HCT116 (cell line): ENCODE measurements around the gene OST4. TPM values are rescaled to one million over a fixed set of nuclear protein-coding genes. Genes with fewer than 3 reads are reported as not detected.

ENCODE experiments used
- ATAC-seq: fragments of 200-7000 bp; cut with Tn5 transposase; 2 replicates; pipeline ENCODE4 v1.9.1; 2020; ENCODE audit warnings: mild to moderate bottlenecking, moderate library complexity
- BruUV-seq: library from RNA; stranded (reverse); fragments of 400-500 nt; replicated peaks from 2 replicates; lab custom pipeline; 2021; lab: Mats Ljungman, UMichigan
- CTCF ChIA-PET: fragments of 300-600 bp; sonication (Branson Sonifier 250); formaldehyde crosslinking; loops from one replicate; lab custom pipeline; 2021; ENCODE audit warnings: antibody characterized with exemption; lab: Charles Lee
- POLR2A ChIA-PET: fragments of 300-600, 350-600 bp; sonication (Branson Sonifier 250); formaldehyde crosslinking; loops from one replicate; lab custom pipeline; 2021; ENCODE audit warnings: antibody characterized with exemption; lab: Charles Lee
- RAD21 ChIA-PET, 2 experiments: fragments of 300-600 bp; sonication (Branson Sonifier 250); formaldehyde crosslinking; loops; one replicate each; lab custom pipeline; 2023; ENCODE audit warnings: low total read pairs in 2 of 2; ENCODE audit not compliant: uncharacterized antibody in 2 of 2, unreplicated experiment in 2 of 2, low non-redundant PET in 1 of 2; lab: Charles Lee
- DNase-seq: peaks from one replicate; pipeline ENCODE4 v3.0.0-alpha.2; 2010; ENCODE audit warnings: low read depth, low spot score
- H2AFZ ChIP-seq: fragments of 200-600 bp; shearing (Covaris generic), sonication (generic); 2 replicates; pipeline ENCODE4 v1.6.1; 2017; ENCODE audit warnings: low read depth, mixed run types, mixed read lengths, antibody characterized with exemption, low read length; ENCODE audit not compliant: poor library complexity, severe bottlenecking
- H3K27ac ChIP-seq: 2 replicates; pipeline ENCODE4 v1.5.1; 2012; ENCODE audit warnings: low read depth, low read length
- H3K27me3 ChIP-seq: fragments of 200-600 bp; sonication (generic); 2 replicates; pipeline ENCODE4 v1.6.1; 2016; ENCODE audit warnings: mixed run types, low read length, mixed read lengths; ENCODE audit not compliant: insufficient read depth
- H3K36me3 ChIP-seq, 2 experiments: fragments of 200-500 bp in 1 of 2; fragments of 200-600 bp in 1 of 2; sonication (Bioruptor generic) in 1 of 2; sonication (generic) in 1 of 2; 2 replicates each; pipeline versions ENCODE4 v1.5.1 to v1.6.1; 2014 to 2016; ENCODE audit warnings: low read length in 2 of 2, inconsistent platforms in 1 of 2, mixed read lengths in 1 of 2, mixed run types in 1 of 2; ENCODE audit not compliant: insufficient read depth in 2 of 2, control insufficient read depth in 1 of 2
- H3K4me1 ChIP-seq, 2 experiments: fragments of 200-600 bp in 1 of 2; sonication (generic) in 1 of 2; 2 replicates each; pipeline versions ENCODE4 v1.5.1 to v1.6.1; 2012 to 2017; ENCODE audit warnings: low read length in 2 of 2, inconsistent platforms in 1 of 2, mild to moderate bottlenecking in 1 of 2, mixed read lengths in 1 of 2, mixed run types in 1 of 2, moderate library complexity in 1 of 2; ENCODE audit not compliant: insufficient read depth in 2 of 2, control insufficient read depth in 1 of 2
- H3K4me2 ChIP-seq: fragments of 200-600 bp; sonication (generic); 2 replicates; pipeline ENCODE4 v1.6.1; 2017; ENCODE audit warnings: mixed run types, low read length, mixed read lengths
- H3K4me3 ChIP-seq, 2 experiments: fragments of 200-600 bp in 1 of 2; sonication (generic) in 1 of 2; replicated peaks in 1 of 2; 2 replicates each; pipeline ENCODE4 v1.5.1; 2011 to 2016; ENCODE audit warnings: low read length in 2 of 2, control low read depth in 1 of 2, low read depth in 1 of 2, mild to moderate bottlenecking in 1 of 2, mixed read lengths in 1 of 2, mixed run types in 1 of 2
- H3K79me2 ChIP-seq: fragments of 200-600 bp; sonication (generic); 2 replicates; pipeline ENCODE4 v1.6.1; 2017; ENCODE audit warnings: mild to moderate bottlenecking, mixed run types, low read length, moderate library complexity, mixed read lengths; ENCODE audit not compliant: insufficient read depth
- H3K9ac ChIP-seq: fragments of 200-600 bp; sonication (generic); 2 replicates; pipeline ENCODE4 v1.6.1; 2016; ENCODE audit warnings: low read length, mixed read lengths
- H3K9me2 ChIP-seq: fragments of 200-600 bp; sonication (generic), shearing (Covaris generic); 2 replicates; pipeline ENCODE4 v1.6.1; 2017; ENCODE audit warnings: mixed run types, mild to moderate bottlenecking, moderate library complexity; ENCODE audit not compliant: insufficient read depth
- H3K9me3 ChIP-seq, 2 experiments: fragments of 200-500 bp in 1 of 2; fragments of 200-600 bp in 1 of 2; sonication (Bioruptor generic) in 1 of 2; sonication (generic) in 1 of 2; 2 replicates each; pipeline ENCODE4 v1.6.1; 2014 to 2017; ENCODE audit warnings: low read length in 2 of 2, mixed read lengths in 2 of 2, inconsistent platforms in 1 of 2, low read depth in 1 of 2, mild to moderate bottlenecking in 1 of 2, mixed run types in 1 of 2, moderate library complexity in 1 of 2; ENCODE audit not compliant: control insufficient read depth in 1 of 2, insufficient read depth in 1 of 2
- H4K20me1 ChIP-seq: fragments of 200-600 bp; sonication (generic), shearing (Covaris generic); 2 replicates; pipeline ENCODE4 v1.6.1; 2017; ENCODE audit warnings: mixed run types, mild to moderate bottlenecking, moderate library complexity; ENCODE audit not compliant: insufficient read depth
- CBX3 ChIP-seq: IDR thresholded peaks from 2 replicates; pipeline ENCODE4 v1.6.1; 2012; ENCODE audit warnings: low read depth
- ELF1 ChIP-seq: IDR thresholded peaks from 2 replicates; pipeline ENCODE4 v1.6.1; 2012; ENCODE audit warnings: low read depth, borderline replicate concordance
- EZH2 ChIP-seq: fragments of 200-600 bp; sonication (generic); IDR thresholded peaks from 2 replicates; pipeline ENCODE4 v1.6.1; 2017; ENCODE audit warnings: antibody characterized with exemption, mixed run types
- EZH2phosphoT487 ChIP-seq: fragments of 200-600 bp; IDR thresholded peaks from 2 replicates; pipeline ENCODE4 v1.6.1; 2018; ENCODE audit warnings: antibody characterized with exemption, borderline replicate concordance
- FOSL1 ChIP-seq: IDR thresholded peaks from 2 replicates; pipeline ENCODE4 v1.6.1; 2012; ENCODE audit warnings: low read depth
- JUND ChIP-seq: IDR thresholded peaks from 2 replicates; pipeline ENCODE4 v1.6.1; 2012
- RAD21 ChIP-seq: IDR thresholded peaks from 2 replicates; pipeline ENCODE4 v1.6.1; 2012; ENCODE audit warnings: low read depth, mild to moderate bottlenecking
- SIN3A ChIP-seq: IDR thresholded peaks from 2 replicates; pipeline ENCODE4 v1.6.1; 2012; ENCODE audit warnings: low read depth
- TCF7L2 ChIP-seq: IDR thresholded peaks from 2 replicates; pipeline ENCODE4 v1.7.0; 2011; ENCODE audit warnings: borderline replicate concordance, inconsistent platforms; ENCODE audit not compliant: insufficient read depth, insufficient read length; ENCODE audit errors: extremely low read depth
- ZNF274 ChIP-seq: fragments of 200-500 bp; sonication (Bioruptor generic); IDR thresholded peaks from 2 replicates; pipeline ENCODE4 v1.6.1; 2014; ENCODE audit warnings: mild to moderate bottlenecking, low read depth, low read length, inconsistent platforms
- intact Hi-C: fragments of 100-400 bp; cut with micrococcal nuclease; formaldehyde crosslinking; loops from 2 replicates; pipeline ENCODE4 v1.10.0; 2022
- total RNA-seq: library from RNA; stranded (reverse); gene quantifications from one replicate; pipeline ENCODE4 v1.2.1, GENCODE V29; 2021; ENCODE audit not compliant: unreplicated experiment
- TF ChIP-seq, protein P1 (sequence below): IDR thresholded peaks from 2 replicates; pipeline ENCODE4 v1.6.1; 2012; ENCODE audit warnings: low read depth
- TF ChIP-seq, protein P2 (sequence below): IDR thresholded peaks from 2 replicates; pipeline ENCODE4 v1.6.1; 2012
- TF ChIP-seq, protein P3 (sequence below): IDR thresholded peaks from 2 replicates; pipeline ENCODE4 v1.6.1; 2012
- TF ChIP-seq, protein P4 (sequence below), 3 experiments: fragments of 200-600 bp in 1 of 3; sonication (generic) in 1 of 3; IDR thresholded peaks in 2 of 3; conservative IDR thresholded peaks in 1 of 3; 2 replicates each; pipeline ENCODE4 v1.5.1; 2012 to 2017; ENCODE audit warnings: low read depth in 2 of 3, low read length in 2 of 3, antibody characterized with exemption in 1 of 3, borderline replicate concordance in 1 of 3, control low read depth in 1 of 3, mild to moderate bottlenecking in 1 of 3, mixed read lengths in 1 of 3, mixed run types in 1 of 3, moderate library complexity in 1 of 3; ENCODE audit not compliant: insufficient read depth in 1 of 3

OST4 gene
- total RNA-seq, 1 experiment from 2014 or later = 187 TPM

DNA sequence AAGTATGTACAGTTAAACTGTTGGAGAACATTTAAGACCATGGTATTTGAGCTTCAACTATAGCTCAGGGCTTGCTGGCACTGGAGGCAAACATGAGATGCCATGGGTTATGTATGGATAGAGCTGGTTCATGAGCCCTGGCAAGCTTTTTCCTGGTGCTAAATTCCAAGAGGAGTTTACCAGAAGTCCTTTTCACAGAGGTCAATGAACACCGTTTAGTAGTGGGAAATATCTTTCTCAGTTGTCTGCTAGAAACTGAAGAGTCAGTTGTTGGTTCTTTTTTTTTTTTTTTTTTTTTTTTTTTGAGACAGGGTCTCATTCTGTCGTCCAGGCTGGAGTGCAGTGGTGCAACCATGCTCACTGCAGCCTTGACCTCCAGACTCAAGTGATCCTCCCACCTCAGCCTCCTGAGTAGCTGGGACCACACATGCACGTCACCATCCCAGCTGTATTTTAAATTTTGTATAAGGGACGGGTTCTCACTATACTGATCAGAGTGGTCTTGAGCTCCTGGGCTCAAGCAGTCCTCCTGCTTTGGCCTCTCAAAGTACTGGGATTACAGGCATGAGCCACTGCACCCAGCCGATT lies 16.5 kb upstream of the OST4 start:
- TSS peak; percentile 52 for BruUV-seq
- H3K79me2 ChIP-seq = no peaks in the 10 kb centered on the region
- H3K9me2 ChIP-seq = no peaks in the 10 kb centered on the region
- TF ChIP-seq EZH2phosphoT487 (no peak), ZNF274 (no peak), RAD21 (no peak), FOSL1 (no peak), SIN3A (no peak), TCF7L2 (no peak), EZH2 (no peak), JUND (no peak), CBX3 (no peak), ELF1 (no peak)
- TF ChIP-seq, protein P1, sequence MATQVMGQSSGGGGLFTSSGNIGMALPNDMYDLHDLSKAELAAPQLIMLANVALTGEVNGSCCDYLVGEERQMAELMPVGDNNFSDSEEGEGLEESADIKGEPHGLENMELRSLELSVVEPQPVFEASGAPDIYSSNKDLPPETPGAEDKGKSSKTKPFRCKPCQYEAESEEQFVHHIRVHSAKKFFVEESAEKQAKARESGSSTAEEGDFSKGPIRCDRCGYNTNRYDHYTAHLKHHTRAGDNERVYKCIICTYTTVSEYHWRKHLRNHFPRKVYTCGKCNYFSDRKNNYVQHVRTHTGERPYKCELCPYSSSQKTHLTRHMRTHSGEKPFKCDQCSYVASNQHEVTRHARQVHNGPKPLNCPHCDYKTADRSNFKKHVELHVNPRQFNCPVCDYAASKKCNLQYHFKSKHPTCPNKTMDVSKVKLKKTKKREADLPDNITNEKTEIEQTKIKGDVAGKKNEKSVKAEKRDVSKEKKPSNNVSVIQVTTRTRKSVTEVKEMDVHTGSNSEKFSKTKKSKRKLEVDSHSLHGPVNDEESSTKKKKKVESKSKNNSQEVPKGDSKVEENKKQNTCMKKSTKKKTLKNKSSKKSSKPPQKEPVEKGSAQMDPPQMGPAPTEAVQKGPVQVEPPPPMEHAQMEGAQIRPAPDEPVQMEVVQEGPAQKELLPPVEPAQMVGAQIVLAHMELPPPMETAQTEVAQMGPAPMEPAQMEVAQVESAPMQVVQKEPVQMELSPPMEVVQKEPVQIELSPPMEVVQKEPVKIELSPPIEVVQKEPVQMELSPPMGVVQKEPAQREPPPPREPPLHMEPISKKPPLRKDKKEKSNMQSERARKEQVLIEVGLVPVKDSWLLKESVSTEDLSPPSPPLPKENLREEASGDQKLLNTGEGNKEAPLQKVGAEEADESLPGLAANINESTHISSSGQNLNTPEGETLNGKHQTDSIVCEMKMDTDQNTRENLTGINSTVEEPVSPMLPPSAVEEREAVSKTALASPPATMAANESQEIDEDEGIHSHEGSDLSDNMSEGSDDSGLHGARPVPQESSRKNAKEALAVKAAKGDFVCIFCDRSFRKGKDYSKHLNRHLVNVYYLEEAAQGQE = no peak
- TF ChIP-seq, protein P2, sequence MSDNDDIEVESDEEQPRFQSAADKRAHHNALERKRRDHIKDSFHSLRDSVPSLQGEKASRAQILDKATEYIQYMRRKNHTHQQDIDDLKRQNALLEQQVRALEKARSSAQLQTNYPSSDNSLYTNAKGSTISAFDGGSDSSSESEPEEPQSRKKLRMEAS = no peak
- TF ChIP-seq, protein P3, sequence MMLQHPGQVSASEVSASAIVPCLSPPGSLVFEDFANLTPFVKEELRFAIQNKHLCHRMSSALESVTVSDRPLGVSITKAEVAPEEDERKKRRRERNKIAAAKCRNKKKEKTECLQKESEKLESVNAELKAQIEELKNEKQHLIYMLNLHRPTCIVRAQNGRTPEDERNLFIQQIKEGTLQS = no peak
- TF ChIP-seq, protein P4, sequence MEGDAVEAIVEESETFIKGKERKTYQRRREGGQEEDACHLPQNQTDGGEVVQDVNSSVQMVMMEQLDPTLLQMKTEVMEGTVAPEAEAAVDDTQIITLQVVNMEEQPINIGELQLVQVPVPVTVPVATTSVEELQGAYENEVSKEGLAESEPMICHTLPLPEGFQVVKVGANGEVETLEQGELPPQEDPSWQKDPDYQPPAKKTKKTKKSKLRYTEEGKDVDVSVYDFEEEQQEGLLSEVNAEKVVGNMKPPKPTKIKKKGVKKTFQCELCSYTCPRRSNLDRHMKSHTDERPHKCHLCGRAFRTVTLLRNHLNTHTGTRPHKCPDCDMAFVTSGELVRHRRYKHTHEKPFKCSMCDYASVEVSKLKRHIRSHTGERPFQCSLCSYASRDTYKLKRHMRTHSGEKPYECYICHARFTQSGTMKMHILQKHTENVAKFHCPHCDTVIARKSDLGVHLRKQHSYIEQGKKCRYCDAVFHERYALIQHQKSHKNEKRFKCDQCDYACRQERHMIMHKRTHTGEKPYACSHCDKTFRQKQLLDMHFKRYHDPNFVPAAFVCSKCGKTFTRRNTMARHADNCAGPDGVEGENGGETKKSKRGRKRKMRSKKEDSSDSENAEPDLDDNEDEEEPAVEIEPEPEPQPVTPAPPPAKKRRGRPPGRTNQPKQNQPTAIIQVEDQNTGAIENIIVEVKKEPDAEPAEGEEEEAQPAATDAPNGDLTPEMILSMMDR (IDR thresholded peaks at IDR 0.05 in 2 of 3, conservative IDR thresholded peaks at IDR 0.05 in 1 of 3; ENCODE audit: borderline replicate concordance in 1 of 3, insufficient read depth in 1 of 3, low read depth in 2 of 3, low read length in 2 of 3) = no peak
- ATAC-seq (no peak), DNase-seq (no peak)
- H3K4me1 ChIP-seq = peaks cover 5 to 26% of the 10 kb centered on the region in 2 experiments
- H4K20me1 ChIP-seq = no peaks in the 10 kb centered on the region
- H3K27me3 ChIP-seq = no peaks in the 10 kb centered on the region
- H3K27ac ChIP-seq = no peak overlapping the region
- intact Hi-C loops = loop anchor here (2.0 kb wide), 1 partner anchor 241 kb away; no protein-coding TSS in a partner anchor
- no peak overlapping the region for H3K9ac ChIP-seq
- peak overlapping the region; percentile 98; the same call in 1 of the 2 replicates for H3K4me2 ChIP-seq
- CTCF ChIA-PET = interaction anchor here (0.8 to 2.6 kb wide), 6 partner anchors 12 to 242 kb away, joined by 4 to 14 read pairs (median 6); no protein-coding TSS in a partner anchor
- H3K4me3 ChIP-seq = no peak overlapping the region
- RAD21 ChIA-PET = no interaction called here
- no peak overlapping the region for H2AFZ ChIP-seq
- no peaks in the 10 kb centered on the region for H3K9me3 ChIP-seq
- no peaks in the 10 kb centered on the region for H3K36me3 ChIP-seq
- POLR2A ChIA-PET = interaction anchor here (0.7 kb wide), 1 partner anchor 21 kb away, joined by 3 read pairs; no protein-coding TSS in a partner anchor
